HG03159 (cell line): ENCODE measurements around the gene TMPRSS2.
A peak's percentile ranks its signal among the peaks of the same experiment; 100 is the strongest.
"Not testable (repeated sequence)": the region's sequence is repeated elsewhere in the genome, so short reads cannot be mapped to it uniquely, and the experiment has no call there.

Experiments
- ATAC-seq: cut with Tn5 transposase; IDR thresholded peaks from one replicate; pipeline ENCODE4 v1.9.1; 2021; ENCODE audit warnings: mild to moderate bottlenecking, moderate library complexity; ENCODE audit not compliant: unreplicated experiment

The TMPRSS2 gene

DNA sequence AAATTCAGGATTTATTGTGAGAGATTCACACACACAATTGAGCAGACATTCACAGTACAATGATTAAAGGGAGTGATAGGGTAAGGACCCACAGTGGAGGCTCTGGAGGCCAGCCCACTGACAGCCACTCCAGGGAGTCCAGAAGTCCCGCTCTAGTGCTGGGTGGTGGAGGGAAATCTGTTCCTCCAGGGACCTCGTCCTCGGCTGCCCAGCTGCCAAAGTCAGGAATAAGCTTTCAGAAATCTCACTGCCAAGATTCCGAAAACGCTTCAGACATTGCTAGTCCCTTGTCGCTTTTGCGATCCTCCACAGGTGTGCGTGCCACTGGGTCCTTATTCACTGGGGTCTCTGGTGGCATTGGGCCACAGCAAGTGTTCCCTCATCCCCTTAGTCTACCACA lies 79.6 kb downstream of the TMPRSS2 start:
- no peak for ATAC-seq

DNA sequence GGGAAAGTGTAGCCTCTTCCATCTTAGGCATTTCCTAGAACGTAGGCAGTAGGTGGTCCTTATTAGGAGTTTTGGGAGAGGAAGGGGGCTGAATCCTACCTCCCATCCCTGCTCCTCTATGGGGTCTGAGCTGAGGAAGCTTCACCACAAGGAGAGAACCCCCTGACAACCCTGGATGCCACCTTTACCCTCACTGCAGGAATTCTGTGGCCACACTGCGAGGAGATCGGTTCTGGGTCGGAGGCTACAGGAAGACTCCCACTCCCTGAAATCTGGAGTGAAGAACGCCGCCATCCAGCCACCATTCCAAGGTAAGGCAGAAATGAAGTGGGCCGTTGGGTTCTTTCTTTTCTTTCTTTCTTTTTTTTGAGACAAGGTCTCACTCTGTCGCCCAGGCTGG lies 80.4 kb downstream of the TMPRSS2 start:
- no peak for ATAC-seq

DNA sequence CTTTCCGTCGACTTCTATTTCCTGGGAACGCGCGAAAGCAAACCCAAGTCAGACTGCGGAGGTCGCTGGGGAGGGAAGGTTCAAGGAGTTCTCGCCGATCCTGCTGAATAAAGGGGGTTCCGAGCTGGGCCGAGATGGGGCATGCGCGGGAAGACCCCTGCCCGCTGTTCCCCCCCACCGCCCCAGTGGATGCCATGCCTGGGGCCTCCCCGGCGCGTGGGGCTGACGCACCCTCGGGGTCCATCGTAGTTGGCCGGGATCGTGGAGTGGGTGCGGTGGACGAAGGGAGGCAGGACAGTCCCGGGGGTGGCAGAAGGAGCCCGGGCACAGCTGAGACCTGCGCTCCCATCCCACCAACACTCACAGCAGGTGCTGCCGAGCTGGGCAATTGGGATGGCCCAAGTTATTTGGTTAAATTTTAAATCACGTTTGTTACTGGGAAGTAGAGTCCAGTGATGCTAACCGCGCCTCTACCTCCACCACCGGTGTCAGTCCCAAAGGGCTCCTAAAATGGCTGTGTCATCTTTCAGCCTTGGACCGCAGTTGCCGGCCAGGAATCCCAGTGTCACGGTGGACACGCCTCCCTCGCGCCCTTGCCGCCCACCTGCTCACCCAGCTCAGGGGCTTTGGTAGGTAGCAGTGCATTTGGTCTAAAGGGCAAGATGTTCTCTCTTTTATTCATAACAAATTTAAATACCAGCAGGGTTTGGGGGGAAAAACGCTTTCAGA lies 81.1 kb downstream of the TMPRSS2 start:
- no peak for ATAC-seq

DNA sequence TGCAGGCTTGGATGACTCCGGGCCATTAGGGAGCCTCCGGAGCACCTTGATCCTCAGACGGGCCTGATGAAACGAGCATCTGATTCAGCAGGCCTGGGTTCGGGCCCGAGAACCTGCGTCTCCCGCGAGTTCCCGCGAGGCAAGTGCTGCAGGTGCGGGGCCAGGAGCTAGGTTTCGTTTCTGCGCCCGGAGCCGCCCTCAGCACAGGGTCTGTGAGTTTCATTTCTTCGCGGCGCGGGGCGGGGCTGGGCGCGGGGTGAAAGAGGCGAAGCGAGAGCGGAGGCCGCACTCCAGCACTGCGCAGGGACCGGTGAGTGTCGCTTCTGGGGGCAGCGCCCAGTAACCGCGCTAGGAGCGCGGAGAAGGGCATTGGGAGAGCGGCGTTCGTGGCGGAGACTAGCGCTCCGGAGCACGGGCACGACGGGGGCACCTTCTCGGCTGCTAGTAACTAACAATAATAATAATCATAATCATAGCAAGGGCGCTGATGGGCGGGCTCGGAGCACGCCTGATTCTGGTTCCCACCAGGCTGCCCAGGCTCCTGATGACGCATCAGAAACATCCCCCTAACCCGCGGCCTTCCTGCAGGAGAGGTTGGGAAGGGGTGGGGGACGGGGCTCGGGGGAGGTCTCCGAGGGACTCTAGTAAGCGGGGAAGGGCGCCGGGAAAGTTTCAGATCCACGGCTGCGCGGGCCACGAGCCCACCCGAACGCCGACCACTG lies 81.8 kb downstream of the TMPRSS2 start, which contains the start of gene MX1:
Gene MX1 (plus strand): TSS at position 286 of the 722 bp plus-strand sequence. CDS start 5,832 bp downstream, outside the sequence.
- ATAC-seq, result peak; percentile 89

DNA sequence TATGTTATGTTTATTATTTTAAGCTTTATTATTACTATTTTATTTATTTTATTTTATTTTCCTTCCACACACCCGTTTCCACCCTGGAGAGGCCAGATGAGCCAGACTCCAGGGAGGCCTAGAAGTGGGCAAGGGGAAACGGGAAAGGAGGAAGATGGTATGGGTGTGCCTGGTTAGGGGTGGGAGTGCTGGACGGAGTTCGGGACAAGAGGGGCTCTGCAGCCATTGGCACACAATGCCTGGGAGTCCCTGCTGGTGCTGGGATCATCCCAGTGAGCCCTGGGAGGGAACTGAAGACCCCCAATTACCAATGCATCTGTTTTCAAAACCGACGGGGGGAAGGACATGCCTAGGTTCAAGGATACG lies 82.4 kb downstream of the TMPRSS2 start:
- ATAC-seq, result no peak

DNA sequence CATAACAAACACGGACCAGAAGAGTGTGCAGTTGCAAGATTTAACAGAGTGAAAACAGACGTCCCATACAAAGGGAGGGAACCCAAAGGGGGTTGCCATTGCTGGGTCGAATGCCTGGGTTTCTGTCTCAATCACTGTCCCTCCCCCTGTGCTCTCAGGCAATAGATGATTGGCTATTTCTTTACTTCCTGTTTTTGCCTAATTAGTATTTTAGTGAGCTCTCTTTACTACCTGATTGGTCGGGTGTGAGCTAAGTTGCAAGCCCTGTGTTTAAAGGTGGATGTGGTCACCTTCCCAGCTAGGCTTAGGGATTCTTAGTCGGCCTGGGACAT lies 84.7 kb downstream of the TMPRSS2 start:
- ATAC-seq, result not testable (repeated sequence)

DNA sequence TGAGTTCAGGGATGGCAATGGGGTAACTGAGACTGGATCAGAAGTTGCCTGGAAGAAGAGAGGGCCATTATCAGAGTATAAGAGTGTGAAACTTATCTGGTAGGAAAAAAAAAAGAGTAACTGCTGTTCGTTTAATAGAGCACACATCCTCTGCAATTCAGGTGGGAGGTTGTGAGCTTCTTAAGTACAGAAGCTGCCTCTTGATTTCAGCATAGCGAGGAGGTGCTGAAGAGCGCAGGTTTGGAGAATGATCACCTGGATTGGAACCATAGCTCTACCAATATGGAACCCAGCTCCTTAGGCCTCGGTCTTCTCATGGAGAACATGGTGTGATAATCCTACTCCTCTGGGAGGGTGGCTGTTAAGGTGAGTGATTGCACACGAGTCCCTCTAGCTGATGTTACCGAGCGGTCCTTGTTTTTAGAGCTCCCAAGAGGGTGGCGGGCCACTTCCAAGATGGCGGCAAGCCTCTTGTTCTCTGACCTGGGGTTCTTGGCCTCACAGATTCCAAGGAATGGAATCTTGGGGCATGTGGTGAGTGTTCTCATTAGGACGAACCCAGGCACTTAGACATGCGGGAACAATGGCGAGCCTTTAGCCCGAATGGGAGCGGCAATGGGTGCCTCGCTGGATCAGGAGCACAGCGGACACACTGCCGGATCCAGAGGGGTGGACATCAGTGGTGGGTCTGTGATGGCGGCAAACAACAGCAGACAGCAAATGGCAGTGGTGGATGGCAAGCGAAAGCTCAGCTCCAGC lies 85.2 kb downstream of the TMPRSS2 start:
- no peak for ATAC-seq

DNA sequence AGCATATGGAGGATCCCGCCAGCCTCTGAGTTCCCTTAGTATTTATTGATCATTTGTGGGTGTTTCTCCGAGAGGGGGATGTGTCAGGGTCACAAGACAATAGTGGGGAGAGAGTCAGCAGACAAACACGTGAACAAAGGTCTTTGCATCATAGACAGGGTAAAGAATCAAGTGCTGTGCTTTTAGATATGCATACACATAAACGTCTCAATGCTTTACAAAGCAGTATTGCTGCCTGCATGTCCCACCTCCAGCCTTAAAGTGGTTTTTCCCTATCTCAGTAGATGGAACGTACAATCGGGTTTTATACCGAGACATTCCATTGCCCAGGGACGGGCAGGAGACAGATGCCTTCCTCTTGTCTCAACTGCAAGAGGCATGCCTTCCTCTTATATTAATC lies 87.0 kb downstream of the TMPRSS2 start:
- not testable (repeated sequence) for ATAC-seq

DNA sequence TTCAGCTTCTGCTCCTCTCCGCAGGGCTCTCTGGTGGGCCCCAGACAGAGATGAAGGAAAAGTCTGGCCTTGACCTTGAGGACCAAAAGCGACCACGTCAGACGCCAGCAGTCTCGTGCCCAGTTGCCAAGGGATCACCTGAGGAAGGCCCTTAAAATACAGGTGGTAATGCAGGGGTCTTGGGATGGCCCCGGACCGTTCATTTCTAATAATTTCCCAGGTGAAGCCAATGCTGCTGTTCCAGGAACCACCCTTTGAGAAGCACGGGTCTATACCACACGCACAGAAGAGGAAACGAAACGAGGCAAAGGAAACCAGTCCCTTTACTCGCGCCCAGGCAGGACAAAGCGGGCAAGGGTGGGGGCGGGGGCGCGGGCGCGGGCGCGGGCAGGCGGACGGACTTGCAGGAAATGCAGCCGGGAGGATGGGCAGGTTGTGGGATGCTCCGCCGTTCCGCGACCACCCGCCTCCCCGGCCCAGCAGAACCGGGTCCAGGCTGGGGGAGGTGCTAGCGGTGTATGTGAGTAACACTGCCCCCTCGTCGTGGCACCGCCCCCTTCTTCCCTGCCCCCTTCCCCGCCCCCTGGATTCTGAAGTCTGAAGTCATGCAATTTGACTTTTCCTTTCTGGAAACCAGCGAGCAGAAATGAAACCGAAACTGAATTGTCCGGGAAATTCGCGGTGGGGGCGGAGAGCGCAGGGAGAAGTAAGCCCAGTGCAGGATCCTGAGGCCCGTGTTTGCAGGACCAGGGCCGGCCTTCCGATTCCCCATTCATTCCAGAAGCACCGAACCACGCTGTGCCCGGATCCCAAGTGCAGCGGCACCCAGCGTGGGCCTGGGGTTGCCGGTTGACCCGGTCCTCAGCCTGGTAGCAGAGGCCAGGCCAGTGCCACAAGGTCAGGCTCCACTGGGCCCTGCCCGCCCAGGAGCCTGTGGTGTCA lies 87.8 kb downstream of the TMPRSS2 start:
- peak; percentile 79 for ATAC-seq

DNA sequence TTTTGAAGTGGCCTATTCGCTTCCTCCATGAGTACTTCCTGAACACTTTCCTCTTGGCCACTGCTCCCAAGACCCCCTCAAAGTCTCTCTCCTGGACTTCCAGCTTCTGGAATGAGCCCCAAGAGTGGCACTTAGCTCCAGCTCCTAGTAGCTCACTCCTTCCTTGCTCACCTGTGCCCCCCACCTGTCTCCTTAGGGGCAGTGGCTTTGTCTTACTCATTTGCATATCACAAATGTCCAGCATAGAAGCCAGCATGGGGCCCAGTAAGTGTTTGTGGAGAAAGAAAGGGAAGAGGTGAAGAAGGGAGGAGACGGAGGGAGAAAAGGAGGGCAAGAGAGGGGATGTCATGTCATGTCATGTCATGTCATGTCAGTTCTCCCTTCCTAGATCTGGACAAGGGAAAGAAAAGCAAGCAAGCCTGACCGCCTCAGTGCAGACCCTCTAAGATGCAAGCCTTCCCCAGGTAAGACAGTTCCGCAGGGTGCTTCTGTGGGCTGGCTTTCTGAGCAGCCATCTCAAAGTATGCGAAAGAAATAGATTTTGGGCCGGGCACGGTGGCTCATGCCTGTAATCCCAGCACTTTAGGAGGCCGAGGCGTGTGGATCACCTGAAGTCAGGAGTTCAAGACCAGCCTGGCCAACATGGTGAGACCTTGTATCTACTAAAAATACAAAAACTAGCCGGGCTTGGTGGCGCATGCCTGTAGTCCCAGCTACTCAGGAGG lies 88.8 kb downstream of the TMPRSS2 start:
- ATAC-seq, result no peak

DNA sequence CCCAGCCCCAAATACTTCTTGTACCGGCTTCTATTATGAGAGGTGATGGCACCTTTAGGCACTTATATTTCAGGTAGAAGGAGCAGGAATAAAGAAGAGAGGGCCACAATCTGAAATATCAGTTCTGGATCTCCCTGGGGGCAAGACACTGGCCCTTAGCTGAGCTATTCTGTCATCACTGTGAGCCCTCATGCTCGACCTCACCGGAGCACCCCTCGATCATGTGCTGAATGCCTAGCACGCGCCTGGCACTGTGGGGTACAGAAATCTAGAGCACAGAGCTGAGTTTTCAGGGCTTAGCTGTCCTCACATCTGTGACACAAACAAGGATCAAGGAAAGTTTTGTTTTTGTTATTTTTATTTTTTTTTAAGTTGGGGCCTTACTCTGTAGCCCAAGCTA lies 89.6 kb downstream of the TMPRSS2 start:
- ATAC-seq, result no peak

DNA sequence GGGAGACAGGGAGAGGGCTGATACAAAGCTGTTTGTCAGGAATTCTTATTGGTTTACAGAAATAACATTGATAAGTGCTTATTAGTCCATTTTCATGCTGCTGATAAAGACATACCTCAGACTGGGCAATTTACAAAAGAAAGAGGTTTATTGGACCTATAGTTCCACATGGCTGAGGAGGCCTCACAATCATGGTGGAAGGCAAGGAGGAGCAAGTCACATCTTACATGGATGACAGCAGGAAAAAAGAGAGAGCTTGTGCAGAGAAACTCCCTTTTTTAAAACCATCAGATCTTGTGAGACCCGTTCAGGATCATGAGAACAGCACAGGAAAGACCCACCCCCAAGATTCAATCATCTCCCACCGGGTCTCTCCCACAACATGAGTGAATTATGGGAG lies 90.5 kb downstream of the TMPRSS2 start:
- not testable (repeated sequence) for ATAC-seq
